K562 (cell line): ENCODE data around the gene PFDN2. TPM values are rescaled to one million over a fixed set of nuclear protein-coding genes. Genes with fewer than 3 reads are reported as not detected.

Experiments
- ATAC-seq: fragments of 200-7000 bp; cut with Tn5 transposase; 3 replicates; pipeline ENCODE4 v1.9.1; 2020; ENCODE audit warnings: moderate library complexity
- BruUV-seq: library from RNA; stranded (reverse); fragments of 400-500 nt; replicated peaks from 2 replicates; lab custom pipeline; 2021; lab: Mats Ljungman, UMichigan
- CTCF ChIA-PET: fragments of 300-600 bp; formaldehyde crosslinking; extraction: SDS; loops from one replicate; lab custom pipeline; 2021; ENCODE audit warnings: low intra/inter-chr PET ratio; lab: Yijun Ruan, JAX
- POLR2A ChIA-PET: fragments of 300-600, 350-650 bp; sonication (Branson Sonifier 250); formaldehyde crosslinking; extraction: SDS; loops from one replicate; lab custom pipeline; 2021; ENCODE audit warnings: antibody characterized with exemption, inconsistent platforms; lab: Yijun Ruan, JAX
- DNase-seq, 4 experiments: peaks; one replicate each; pipeline versions ENCODE4 v3.0.0 to v3.0.0-alpha.2; 2011 to 2018; ENCODE audit warnings: low spot score in 3 of 4, mixed read lengths in 3 of 4; ENCODE audit errors: extremely low read depth in 1 of 4
- FAIRE-seq: peaks from 2 replicates; lab custom pipeline; 2011; peaks lifted over from hg19 to GRCh38; lab: Jason Lieb, UNC
- H2AFZ ChIP-seq: 2 replicates; pipeline ENCODE4 v1.6.0; 2011; ENCODE audit warnings: low read depth, low read length, control low read depth, inconsistent platforms
- H3K27ac ChIP-seq: fragments of 200-600 bp; 3 replicates; pipeline ENCODE4 v1.8.0; 2011; ENCODE audit warnings: low read depth, mild to moderate bottlenecking, control low read depth, inconsistent platforms, low read length, moderate library complexity, mixed read lengths; ENCODE audit errors: extremely low read depth
- H3K27me3 ChIP-seq, 2 experiments: fragments of 300-600 bp in 1 of 2; 2 replicates in 1 of 2; 3 replicates in 1 of 2; pipeline versions ENCODE4 v1.6.0 to v1.8.0; 2011; ENCODE audit warnings: inconsistent platforms in 2 of 2, low read length in 2 of 2, mild to moderate bottlenecking in 1 of 2, mixed read lengths in 1 of 2, moderate library complexity in 1 of 2; ENCODE audit not compliant: control insufficient read depth in 2 of 2, insufficient read depth in 2 of 2
- H3K36me3 ChIP-seq: fragments of 300-600 bp; 3 replicates; pipeline ENCODE4 v1.8.0; 2011; ENCODE audit warnings: mild to moderate bottlenecking, low read length, inconsistent platforms; ENCODE audit not compliant: control insufficient read depth, insufficient read depth
- H3K4me1 ChIP-seq, 2 experiments: fragments of 200-600 bp in 1 of 2; replicated peaks in 1 of 2; 2 replicates in 1 of 2; 3 replicates in 1 of 2; pipeline versions ENCODE4 v1.5.1 to v1.8.0; 2011; ENCODE audit warnings: inconsistent platforms in 2 of 2, low read length in 2 of 2, mild to moderate bottlenecking in 1 of 2, mixed read lengths in 1 of 2, moderate library complexity in 1 of 2; ENCODE audit not compliant: control insufficient read depth in 2 of 2, insufficient read depth in 2 of 2
- H3K4me2 ChIP-seq: 2 replicates; pipeline ENCODE4 v1.6.1; 2011; ENCODE audit warnings: low read length, control low read depth, inconsistent platforms, mixed read lengths; ENCODE audit not compliant: insufficient read depth
- H3K4me3 ChIP-seq: fragments of 200-600 bp; sonication (generic), shearing (Covaris generic); 2 replicates; pipeline ENCODE4 v1.5.1; 2016; ENCODE audit warnings: control low read depth, inconsistent platforms
- H3K79me2 ChIP-seq: fragments of 200-600 bp; 3 replicates; pipeline ENCODE4 v1.8.0; 2011; ENCODE audit warnings: low read length, inconsistent platforms; ENCODE audit not compliant: control insufficient read depth, insufficient read depth
- H3K9ac ChIP-seq, 2 experiments: 2 replicates each; pipeline versions ENCODE4 v1.6.0 to v1.6.1; 2011; ENCODE audit warnings: low read depth in 2 of 2, low read length in 2 of 2, control low read depth in 1 of 2, inconsistent platforms in 1 of 2, mild to moderate bottlenecking in 1 of 2, mixed read lengths in 1 of 2; ENCODE audit not compliant: insufficient read depth in 1 of 2
- H3K9me1 ChIP-seq: one replicate; pipeline ENCODE4 v1.6.0; 2011; ENCODE audit warnings: inconsistent platforms, mild to moderate bottlenecking, low read length, moderate library complexity; ENCODE audit not compliant: control insufficient read depth, insufficient read depth
- H3K9me3 ChIP-seq: replicated peaks from 2 replicates; pipeline ENCODE4 v1.5.1; 2011; ENCODE audit warnings: low read depth, low read length, inconsistent platforms; ENCODE audit not compliant: control insufficient read depth, insufficient read depth
- H4K20me1 ChIP-seq: replicated peaks from 2 replicates; pipeline ENCODE4 v1.6.1; 2011; ENCODE audit warnings: low read length, inconsistent platforms, mixed read lengths; ENCODE audit not compliant: control insufficient read depth, insufficient read depth
- BDP1 ChIP-seq: IDR thresholded peaks from 3 replicates; pipeline ENCODE4 v1.6.1; 2011; ENCODE audit not compliant: insufficient read length, insufficient read depth
- ZNF695 ChIP-seq: fragments of 450-650 bp; formaldehyde crosslinking; IDR thresholded peaks from 2 replicates; pipeline ENCODE4 v1.4.0; 2020; ENCODE audit warnings: mild to moderate bottlenecking, moderate library complexity
- WGBS: fragments of 100-300 bp; shearing (Covaris generic); methylation state at CpG from one replicate; pipeline ENCODE4 v1.1.6; 2016; ENCODE audit warnings: low coverage, mixed read lengths; ENCODE audit not compliant: insufficient coverage; ENCODE audit errors: missing lambda C conversion rate; 5-methylcytosine and 5-hydroxymethylcytosine counted together
- in situ Hi-C: fragments of 300-500 bp; cut with MboI; formaldehyde crosslinking; loops from 4 replicates; pipeline ENCODE4 v1.15.0; 2018; ENCODE audit warnings: inconsistent platforms, mixed read lengths
- intact Hi-C: fragments of 100-400 bp; cut with micrococcal nuclease; formaldehyde crosslinking; loops from 2 replicates; pipeline ENCODE4 v1.14.2; 2022
- polyA plus RNA-seq, 8 experiments: library from polyadenylated mRNA; depleted of rRNA in 4 of 8; stranded (reverse) in 5 of 8; unstranded in 3 of 8; fragments of >200 nt; fragmentation: Nextera tagmentation in 2 of 8; fragmentation: Illumina TruSeq in 1 of 8; extraction: Ambion mirVana in 2 of 8; extraction: Trizol in 1 of 8; gene quantifications; 2 replicates each; pipeline versions ENCODE4 v1.2.1 to v1.2.3, GENCODE V29; 2011 to 2014; ENCODE audit warnings: inconsistent platforms in 1 of 8, missing spikeins in 1 of 8
- total RNA-seq, 7 experiments: library from RNA; depleted of rRNA in 6 of 7; stranded (reverse); fragments of >200 nt in 6 of 7; fragmentation: Illumina TruSeq in 2 of 7; extraction: Trizol in 2 of 7; gene quantifications; 2 replicates each; pipeline versions ENCODE4 v1.2.1 to v1.2.3, GENCODE V29; 2011 to 2021; ENCODE audit warnings: low replicate concordance in 1 of 7
- TF ChIP-seq, protein P1 (sequence below): fragments of 450-650 bp; IDR thresholded peaks from 2 replicates; pipeline ENCODE4 v1.6.1; 2016; ENCODE audit warnings: mild to moderate bottlenecking

Gene PFDN2
- total and polyA plus RNA-seq, 9 of the 15 experiments (the other 6 are each of a cell fraction or from before 2014, with no cell fraction given): 50.2 to 361 (median 144) TPM

DNA sequence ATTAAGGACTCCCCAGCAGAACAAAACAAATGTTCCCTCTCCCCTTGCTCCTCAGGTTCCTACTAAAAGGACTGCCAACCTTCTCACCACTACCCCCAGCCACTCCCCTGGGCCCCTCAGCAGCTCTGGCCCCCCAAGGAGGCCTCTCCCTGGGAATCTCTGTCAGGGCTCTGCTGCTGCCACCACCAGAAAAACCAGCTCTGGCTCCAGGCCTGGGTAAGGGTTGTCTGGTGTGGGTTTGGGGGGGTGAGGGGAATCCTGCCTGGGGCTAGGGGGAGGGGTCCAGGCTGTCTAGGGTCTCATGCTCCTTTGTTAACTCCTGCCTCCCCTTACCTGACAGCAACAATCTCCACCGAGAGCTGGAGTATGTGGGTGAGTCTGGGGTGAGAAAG lies 33.2 kb downstream of the PFDN2 start:
- ChIA-PET CTCF (no interaction called here), POLR2A (interaction anchor here (0.8 to 1.8 kb wide), 4 partner anchors 10 to 21 kb away, joined by 3 to 8 read pairs (median 3); no protein-coding TSS in a partner anchor)
- ATAC-seq (no peak), FAIRE-seq (no peak), DNase-seq (no peak)
- H2AFZ ChIP-seq: no peak overlapping the region
- H3K27me3 ChIP-seq: no peaks in the 10 kb centered on the region
- H3K27ac ChIP-seq: no peak overlapping the region
- no peak overlapping the region for H3K4me3 ChIP-seq
- no peaks in the 10 kb centered on the region for H3K36me3 ChIP-seq
- H3K4me2 ChIP-seq: no peak overlapping the region
- WGBS: 40% methylated on average over 1 of the region's 1 CpG
- no peaks in the 10 kb centered on the region for H4K20me1 ChIP-seq
- H3K9me3 ChIP-seq: no peaks in the 10 kb centered on the region
- no peaks in the 10 kb centered on the region for H3K9me1 ChIP-seq
- in situ Hi-C loops: loop anchor here (25.0 kb wide), 1 partner anchor 247 kb away; no protein-coding TSS in a partner anchor
- TF ChIP-seq ZNF695 (CRISPR knock-in tag) (no peak), BDP1 (no peak)
- TF ChIP-seq, protein P1, sequence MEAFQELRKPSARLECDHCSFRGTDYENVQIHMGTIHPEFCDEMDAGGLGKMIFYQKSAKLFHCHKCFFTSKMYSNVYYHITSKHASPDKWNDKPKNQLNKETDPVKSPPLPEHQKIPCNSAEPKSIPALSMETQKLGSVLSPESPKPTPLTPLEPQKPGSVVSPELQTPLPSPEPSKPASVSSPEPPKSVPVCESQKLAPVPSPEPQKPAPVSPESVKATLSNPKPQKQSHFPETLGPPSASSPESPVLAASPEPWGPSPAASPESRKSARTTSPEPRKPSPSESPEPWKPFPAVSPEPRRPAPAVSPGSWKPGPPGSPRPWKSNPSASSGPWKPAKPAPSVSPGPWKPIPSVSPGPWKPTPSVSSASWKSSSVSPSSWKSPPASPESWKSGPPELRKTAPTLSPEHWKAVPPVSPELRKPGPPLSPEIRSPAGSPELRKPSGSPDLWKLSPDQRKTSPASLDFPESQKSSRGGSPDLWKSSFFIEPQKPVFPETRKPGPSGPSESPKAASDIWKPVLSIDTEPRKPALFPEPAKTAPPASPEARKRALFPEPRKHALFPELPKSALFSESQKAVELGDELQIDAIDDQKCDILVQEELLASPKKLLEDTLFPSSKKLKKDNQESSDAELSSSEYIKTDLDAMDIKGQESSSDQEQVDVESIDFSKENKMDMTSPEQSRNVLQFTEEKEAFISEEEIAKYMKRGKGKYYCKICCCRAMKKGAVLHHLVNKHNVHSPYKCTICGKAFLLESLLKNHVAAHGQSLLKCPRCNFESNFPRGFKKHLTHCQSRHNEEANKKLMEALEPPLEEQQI: no peak
- H3K9ac ChIP-seq: no peak overlapping the region
- peaks cover 13 to 18% of the 10 kb centered on the region in 2 experiments; a peak in 4 of 5 replicates for H3K4me1 ChIP-seq
- no peaks in the 10 kb centered on the region for H3K79me2 ChIP-seq
- intact Hi-C loops: no loop called here
- BruUV-seq: no TSS peak
